HG03097 (cell line): ENCODE results near the gene CANX.

Experiments used
- ATAC-seq: cut with Tn5 transposase; IDR thresholded peaks from one replicate; pipeline ENCODE4 v1.9.1; 2021; ENCODE audit not compliant: unreplicated experiment, low FRiP score

The CANX gene

GRCh38 chr5:179773686-179774040 is 74.9 kb downstream of the CANX start:
- no peak for ATAC-seq

GRCh38 chr5:179774442-179774841 is 75.7 kb downstream of the CANX start:
- ATAC-seq: no peak

GRCh38 chr5:179776411-179776938 is 77.7 kb downstream of the CANX start:
- ATAC-seq: no peak

- ATAC-seq: no peak
Measured at GRCh38 chr5:179777456-179777855, 78.7 kb downstream of the CANX start.

- ATAC-seq: no peak
Measured at GRCh38 chr5:179777909-179778308, 79.1 kb downstream of the CANX start.

GRCh38 chr5:179778591-179778990 is 79.8 kb downstream of the CANX start:
- no peak for ATAC-seq

GRCh38 chr5:179779826-179780225 is 81.1 kb downstream of the CANX start:
- no peak for ATAC-seq

GRCh38 chr5:179780362-179780761 is 81.6 kb downstream of the CANX start:
- no peak for ATAC-seq
